Measurements from ENCODE around the gene SYNJ2.

DNA sequence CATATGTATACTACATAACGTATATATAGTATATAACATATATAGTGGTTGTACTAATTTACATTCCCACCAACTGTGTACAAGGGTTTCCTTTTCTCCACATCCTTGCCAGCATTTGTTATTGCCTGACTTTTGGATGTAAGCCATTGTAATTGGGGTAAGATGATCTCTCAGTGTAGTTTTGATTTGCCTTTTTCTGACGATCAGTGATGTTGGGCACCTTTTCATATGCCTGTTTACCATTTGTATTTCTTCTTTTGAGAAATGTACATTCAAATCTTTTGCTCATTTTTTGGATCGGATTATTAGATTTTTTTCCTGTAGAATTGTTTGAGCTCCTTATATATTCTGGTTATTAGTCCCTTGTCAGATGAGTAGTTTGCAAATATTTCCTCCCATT, 11.4 kb downstream of the SYNJ2 start:
- TF ChIP-seq ZNF274 (IDR thresholded peaks at IDR 0.05; ENCODE audit: low read depth, low read length) (no peak), SUZ12 (IDR thresholded peaks at IDR 0.05; ENCODE audit: extremely low read depth, insufficient read depth, insufficient read length) (no peak)

All from NT2/D1 (cell line).